Measurements from ENCODE around the gene KRTAP10-11. TPM values are rescaled to one million over a fixed set of nuclear protein-coding genes. Genes with fewer than 3 reads are reported as not detected.

Gene KRTAP10-11
- total RNA-seq, 2 donors from 2014 or later: not detected

- no peak for DNase-seq
- intact Hi-C loops (cut with DNase I): no loop called here
- H3K4me1 ChIP-seq: no peaks in the 10 kb centered on the region
- no peak overlapping the region for H3K27ac ChIP-seq
- no peak overlapping the region for H3K9ac ChIP-seq (ENCODE audit: low read depth in 2 of 2, low read length in 2 of 2)
- TF ChIP-seq CTCF (IDR thresholded peaks at IDR 0.05): no peak
- H3K4me3 ChIP-seq: no peak overlapping the region
- no peaks in the 10 kb centered on the region for H3K27me3 ChIP-seq
- H3K36me3 ChIP-seq: no peaks in the 10 kb centered on the region
- no peaks in the 10 kb centered on the region for H3K9me3 ChIP-seq
These were observed 34.7 kb upstream of the KRTAP10-11 start for GRCh38 chr21:44611551-44611950.

- no peaks in the 10 kb centered on the region for H3K36me3 ChIP-seq
- no peak within 1 kb of the TSS for H3K9ac ChIP-seq (ENCODE audit: low read depth in 2 of 2, low read length in 2 of 2)
- no peaks in the 10 kb centered on the region for H3K4me1 ChIP-seq
- intact Hi-C loops (cut with DNase I): no loop called here
- no peak for DNase-seq
- H3K9me3 ChIP-seq: no peaks in the 10 kb centered on the region
- no peak for TF ChIP-seq CTCF (IDR thresholded peaks at IDR 0.05)
- H3K27ac ChIP-seq: no peak within 1 kb of the TSS
- H3K27me3 ChIP-seq: no peaks in the 10 kb centered on the region
- H3K4me3 ChIP-seq: no peak within 1 kb of the TSS
These were observed 34.2 kb upstream of the KRTAP10-11 start, which contains the start of gene KRTAP10-8 for GRCh38 chr21:44612029-44612486. TSS of gene KRTAP10-8 (plus strand) at chr21:44612079. CDS start at chr21:44612101, 22 bp downstream.

- no peak overlapping the region for H3K9ac ChIP-seq (ENCODE audit: low read depth in 2 of 2, low read length in 2 of 2)
- no peaks in the 10 kb centered on the region for H3K36me3 ChIP-seq
- H3K27ac ChIP-seq: no peak overlapping the region
- H3K9me3 ChIP-seq: no peaks in the 10 kb centered on the region
- no peak for TF ChIP-seq CTCF (IDR thresholded peaks at IDR 0.05)
- no peaks in the 10 kb centered on the region for H3K27me3 ChIP-seq
- H3K4me3 ChIP-seq: no peak overlapping the region
- DNase-seq: no peak
- no peaks in the 10 kb centered on the region for H3K4me1 ChIP-seq
- intact Hi-C loops (cut with DNase I): no loop called here
These were observed 33.5 kb upstream of the KRTAP10-11 start for GRCh38 chr21:44612669-44613229.

DNA sequence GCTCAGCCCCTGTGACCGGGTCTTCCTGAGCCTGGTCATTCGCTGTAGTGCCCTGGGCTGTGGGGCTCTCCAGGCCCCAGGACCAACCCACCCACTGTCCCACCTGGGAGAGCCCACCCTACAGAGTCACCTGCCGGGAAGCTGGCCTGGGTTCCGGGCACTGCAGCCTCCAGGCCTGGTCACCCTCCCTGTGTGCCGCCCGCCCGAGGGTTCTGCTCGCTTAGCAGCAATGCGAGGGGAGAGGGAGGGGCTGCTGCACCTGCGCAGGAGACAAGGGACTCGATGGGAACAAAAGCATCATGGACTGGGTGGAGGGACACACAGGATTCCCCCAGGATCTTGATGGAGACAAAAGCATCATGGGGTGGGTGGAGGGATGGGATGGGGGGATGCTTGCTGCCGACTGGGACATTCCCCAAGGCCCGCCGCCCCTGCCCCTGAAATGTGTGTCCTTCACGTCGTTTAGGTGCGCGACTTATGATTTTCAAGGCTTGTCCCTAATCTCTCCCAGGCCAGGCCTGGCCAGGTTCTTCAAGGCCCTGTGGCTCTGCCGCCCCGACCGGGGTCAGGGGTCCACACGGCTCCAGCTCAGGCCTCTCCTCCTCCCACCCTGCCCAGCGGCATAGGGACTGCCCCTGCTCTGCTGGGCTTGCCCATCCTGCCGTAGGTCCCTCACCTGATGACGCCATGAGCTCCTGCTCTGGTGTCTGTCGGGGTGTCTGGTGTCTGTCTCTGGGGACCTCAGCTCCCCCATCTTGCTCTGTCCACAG is 32.6 kb upstream of the KRTAP10-11 start:
- intact Hi-C loops (cut with DNase I): no loop called here
- Histone ChIP-seq H3K9ac (ENCODE audit: low read depth in 2 of 2, low read length in 2 of 2) (no peak overlapping the region), H3K4me3 (no peak overlapping the region), H3K27ac (no peak overlapping the region), H3K4me1 (no peaks in the 10 kb centered on the region), H3K9me3 (no peaks in the 10 kb centered on the region), H3K27me3 (no peaks in the 10 kb centered on the region), H3K36me3 (no peaks in the 10 kb centered on the region)
- no peak for TF ChIP-seq CTCF (IDR thresholded peaks at IDR 0.05)
- DNase-seq: no peak

GRCh38 chr21:44614161-44614631 is 32.0 kb upstream of the KRTAP10-11 start:
- intact Hi-C loops (cut with DNase I): no loop called here
- Histone ChIP-seq H3K9me3 (no peaks in the 10 kb centered on the region), H3K4me3 (no peak overlapping the region), H3K27ac (no peak overlapping the region), H3K36me3 (no peaks in the 10 kb centered on the region), H3K4me1 (no peaks in the 10 kb centered on the region), H3K9ac (ENCODE audit: low read depth in 2 of 2, low read length in 2 of 2) (no peak overlapping the region), H3K27me3 (no peaks in the 10 kb centered on the region)
- no peak for TF ChIP-seq CTCF (IDR thresholded peaks at IDR 0.05)
- DNase-seq: no peak
